HL-60 (cell line): ENCODE measurements around the gene GFY.

ENCODE experiments used
- DNase-seq, 2 experiments: peaks; one replicate each; pipeline ENCODE4 v3.0.0-alpha.2; 2010 to 2020; ENCODE audit warnings: low read depth in 1 of 2, low spot score in 1 of 2
- H3K27ac ChIP-seq: fragments of 250-450 bp; sonication (Bioruptor Pico); replicated peaks from 2 replicates; pipeline ENCODE4 v1.5.1; 2020; ENCODE audit warnings: mild to moderate bottlenecking, moderate library complexity
- H3K27me3 ChIP-seq: fragments of 250-450 bp; sonication (Bioruptor Pico); 2 replicates; pipeline ENCODE4 v1.5.1; 2021; ENCODE audit warnings: mild to moderate bottlenecking, moderate library complexity; ENCODE audit not compliant: insufficient read depth, poor library complexity, severe bottlenecking
- H3K4me3 ChIP-seq: replicated peaks from 2 replicates; pipeline ENCODE4 v1.5.1; 2011; ENCODE audit warnings: mild to moderate bottlenecking, control low read depth, low read length; ENCODE audit not compliant: insufficient read depth
- GABPA ChIP-seq: IDR thresholded peaks from 2 replicates; pipeline ENCODE4 v1.6.1; 2012; ENCODE audit warnings: low read depth
- POLR2AphosphoS5 ChIP-seq: IDR thresholded peaks from 2 replicates; pipeline ENCODE4 v1.6.1; 2012; ENCODE audit warnings: low read depth
- SPI1 ChIP-seq: IDR thresholded peaks from 2 replicates; pipeline ENCODE4 v1.6.1; 2012; ENCODE audit warnings: low read depth, mild to moderate bottlenecking, borderline replicate concordance
- TF ChIP-seq, protein P1 (sequence below): IDR thresholded peaks from one replicate; pipeline ENCODE4 v1.5.1; 2011; ENCODE audit warnings: low read length, control low read depth, inconsistent platforms; ENCODE audit not compliant: insufficient read depth
- TF ChIP-seq, protein P2 (sequence below): IDR thresholded peaks from 2 replicates; pipeline ENCODE4 v1.6.1; 2012; ENCODE audit warnings: low read depth; ENCODE audit not compliant: insufficient replicate concordance

GFY gene

DNA sequence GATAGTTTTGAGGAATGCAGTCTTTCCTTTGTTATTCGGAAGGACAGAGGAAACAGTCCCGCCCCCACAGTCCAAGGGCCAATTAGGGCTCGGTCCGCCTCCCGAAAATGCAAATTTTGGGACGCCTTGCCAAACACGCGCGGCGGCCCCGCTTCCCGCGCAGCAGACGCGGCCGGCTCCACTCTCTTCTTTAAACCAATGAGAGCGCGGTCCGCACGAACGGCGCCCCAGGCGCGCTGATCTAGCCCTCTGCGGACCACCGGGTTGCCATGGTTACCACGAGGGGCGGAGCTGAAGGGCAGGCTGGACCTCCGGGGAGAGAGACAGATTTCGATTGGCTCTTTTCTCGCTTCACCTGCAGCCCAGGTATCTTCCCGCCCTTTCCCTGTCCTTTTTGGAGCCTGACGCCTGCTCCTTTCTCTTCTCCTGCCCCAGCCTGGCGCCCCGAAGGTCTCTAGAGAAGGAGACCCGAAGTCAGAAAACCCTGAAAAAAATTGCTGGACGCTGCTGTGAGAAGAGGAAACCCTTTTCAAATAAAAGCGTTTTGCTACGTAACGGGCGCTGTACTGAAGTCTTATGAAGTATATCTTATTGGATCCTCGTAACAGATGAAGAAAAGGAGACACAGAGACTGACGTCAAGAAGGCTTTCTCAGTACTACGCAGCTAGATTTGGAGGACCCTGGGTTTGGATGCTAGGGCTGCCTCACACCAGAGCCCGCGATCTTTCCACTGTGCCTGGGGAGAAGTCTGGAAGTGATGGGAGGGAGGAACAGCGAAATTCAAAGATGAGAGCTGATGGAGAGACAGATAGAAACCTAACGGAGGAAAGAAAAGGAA is 3.9 kb upstream of the GFY start:
- no peak for TF ChIP-seq SPI1
- H3K4me3 ChIP-seq: no peak overlapping the region
- peak in 1 of 2 experiments; percentile 52 for DNase-seq
- H3K27me3 ChIP-seq: peaks cover 59% of the 10 kb centered on the region
- no peak overlapping the region for H3K27ac ChIP-seq

DNA sequence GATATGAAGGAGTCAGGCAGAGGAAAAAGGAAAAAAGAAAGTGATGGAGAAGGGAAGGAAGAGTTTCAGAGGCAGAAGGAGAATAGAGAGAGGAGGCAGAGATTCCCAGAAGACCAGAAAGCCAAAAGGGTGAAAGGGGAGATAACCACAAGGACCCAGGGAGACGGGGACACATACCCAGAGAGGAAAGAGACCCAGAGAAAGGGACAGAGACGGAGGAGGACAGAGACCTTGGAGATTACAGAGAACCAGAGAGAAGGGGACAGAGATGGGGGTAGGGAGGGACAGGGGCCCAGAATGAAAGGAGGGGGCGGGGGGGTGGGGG is 3.3 kb upstream of the GFY start:
- peaks cover 65% of the 10 kb centered on the region for H3K27me3 ChIP-seq
- no peak for DNase-seq
- H3K27ac ChIP-seq: no peak overlapping the region
- no peak overlapping the region for H3K4me3 ChIP-seq
- TF ChIP-seq, protein P1, sequence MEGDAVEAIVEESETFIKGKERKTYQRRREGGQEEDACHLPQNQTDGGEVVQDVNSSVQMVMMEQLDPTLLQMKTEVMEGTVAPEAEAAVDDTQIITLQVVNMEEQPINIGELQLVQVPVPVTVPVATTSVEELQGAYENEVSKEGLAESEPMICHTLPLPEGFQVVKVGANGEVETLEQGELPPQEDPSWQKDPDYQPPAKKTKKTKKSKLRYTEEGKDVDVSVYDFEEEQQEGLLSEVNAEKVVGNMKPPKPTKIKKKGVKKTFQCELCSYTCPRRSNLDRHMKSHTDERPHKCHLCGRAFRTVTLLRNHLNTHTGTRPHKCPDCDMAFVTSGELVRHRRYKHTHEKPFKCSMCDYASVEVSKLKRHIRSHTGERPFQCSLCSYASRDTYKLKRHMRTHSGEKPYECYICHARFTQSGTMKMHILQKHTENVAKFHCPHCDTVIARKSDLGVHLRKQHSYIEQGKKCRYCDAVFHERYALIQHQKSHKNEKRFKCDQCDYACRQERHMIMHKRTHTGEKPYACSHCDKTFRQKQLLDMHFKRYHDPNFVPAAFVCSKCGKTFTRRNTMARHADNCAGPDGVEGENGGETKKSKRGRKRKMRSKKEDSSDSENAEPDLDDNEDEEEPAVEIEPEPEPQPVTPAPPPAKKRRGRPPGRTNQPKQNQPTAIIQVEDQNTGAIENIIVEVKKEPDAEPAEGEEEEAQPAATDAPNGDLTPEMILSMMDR: no peak
- no peak for TF ChIP-seq SPI1
- TF ChIP-seq GABPA: no peak
- no peak for TF ChIP-seq POLR2AphosphoS5
- TF ChIP-seq, protein P2, sequence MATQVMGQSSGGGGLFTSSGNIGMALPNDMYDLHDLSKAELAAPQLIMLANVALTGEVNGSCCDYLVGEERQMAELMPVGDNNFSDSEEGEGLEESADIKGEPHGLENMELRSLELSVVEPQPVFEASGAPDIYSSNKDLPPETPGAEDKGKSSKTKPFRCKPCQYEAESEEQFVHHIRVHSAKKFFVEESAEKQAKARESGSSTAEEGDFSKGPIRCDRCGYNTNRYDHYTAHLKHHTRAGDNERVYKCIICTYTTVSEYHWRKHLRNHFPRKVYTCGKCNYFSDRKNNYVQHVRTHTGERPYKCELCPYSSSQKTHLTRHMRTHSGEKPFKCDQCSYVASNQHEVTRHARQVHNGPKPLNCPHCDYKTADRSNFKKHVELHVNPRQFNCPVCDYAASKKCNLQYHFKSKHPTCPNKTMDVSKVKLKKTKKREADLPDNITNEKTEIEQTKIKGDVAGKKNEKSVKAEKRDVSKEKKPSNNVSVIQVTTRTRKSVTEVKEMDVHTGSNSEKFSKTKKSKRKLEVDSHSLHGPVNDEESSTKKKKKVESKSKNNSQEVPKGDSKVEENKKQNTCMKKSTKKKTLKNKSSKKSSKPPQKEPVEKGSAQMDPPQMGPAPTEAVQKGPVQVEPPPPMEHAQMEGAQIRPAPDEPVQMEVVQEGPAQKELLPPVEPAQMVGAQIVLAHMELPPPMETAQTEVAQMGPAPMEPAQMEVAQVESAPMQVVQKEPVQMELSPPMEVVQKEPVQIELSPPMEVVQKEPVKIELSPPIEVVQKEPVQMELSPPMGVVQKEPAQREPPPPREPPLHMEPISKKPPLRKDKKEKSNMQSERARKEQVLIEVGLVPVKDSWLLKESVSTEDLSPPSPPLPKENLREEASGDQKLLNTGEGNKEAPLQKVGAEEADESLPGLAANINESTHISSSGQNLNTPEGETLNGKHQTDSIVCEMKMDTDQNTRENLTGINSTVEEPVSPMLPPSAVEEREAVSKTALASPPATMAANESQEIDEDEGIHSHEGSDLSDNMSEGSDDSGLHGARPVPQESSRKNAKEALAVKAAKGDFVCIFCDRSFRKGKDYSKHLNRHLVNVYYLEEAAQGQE: no peak

DNA sequence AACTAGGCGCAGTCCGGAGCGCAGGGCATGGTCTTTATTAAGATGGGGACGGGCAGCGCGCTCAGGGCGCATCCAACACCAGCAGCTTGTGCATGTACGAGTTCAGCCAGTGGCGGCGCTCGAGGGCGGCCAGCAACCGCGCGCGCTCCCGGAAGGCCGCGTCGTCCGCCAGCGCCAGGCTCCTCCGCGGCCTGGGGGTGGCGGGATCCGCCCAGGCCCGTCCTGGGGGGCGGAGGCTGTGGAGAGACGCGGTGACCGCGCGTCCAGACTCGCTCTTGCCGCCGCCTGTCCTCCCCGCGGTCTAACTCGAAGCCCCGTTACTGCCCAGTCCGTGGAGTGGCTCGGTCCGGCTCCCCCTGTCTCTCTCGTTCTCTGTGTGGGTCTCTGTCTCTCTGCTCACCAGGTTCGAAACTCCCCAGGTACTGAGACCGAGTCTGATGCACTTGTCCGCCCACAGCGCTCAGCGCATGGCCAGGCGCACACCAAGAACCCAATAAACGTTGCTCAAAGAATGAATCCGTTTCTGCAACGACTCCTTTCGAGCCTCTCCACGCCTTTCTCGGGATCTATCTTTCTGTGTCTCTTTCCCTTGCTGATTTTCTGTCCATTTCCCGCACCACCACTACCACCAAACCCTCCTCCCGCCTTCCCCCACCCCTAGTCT is 2.6 kb upstream of the GFY start:
- DNase-seq: peak in 1 of 2 experiments; percentile 51
- Histone ChIP-seq H3K4me3 (0 out of 2 replicates have a peak overlapping the region, but pooled peaks have one; percentile 7), H3K27me3 (peaks cover 70% of the 10 kb centered on the region), H3K27ac (no peak overlapping the region)
- TF ChIP-seq GABPA: no peak
- TF ChIP-seq SPI1: no peak
- TF ChIP-seq, protein P1: peak; percentile 28
- TF ChIP-seq POLR2AphosphoS5: no peak
- TF ChIP-seq, protein P2: no peak

DNA sequence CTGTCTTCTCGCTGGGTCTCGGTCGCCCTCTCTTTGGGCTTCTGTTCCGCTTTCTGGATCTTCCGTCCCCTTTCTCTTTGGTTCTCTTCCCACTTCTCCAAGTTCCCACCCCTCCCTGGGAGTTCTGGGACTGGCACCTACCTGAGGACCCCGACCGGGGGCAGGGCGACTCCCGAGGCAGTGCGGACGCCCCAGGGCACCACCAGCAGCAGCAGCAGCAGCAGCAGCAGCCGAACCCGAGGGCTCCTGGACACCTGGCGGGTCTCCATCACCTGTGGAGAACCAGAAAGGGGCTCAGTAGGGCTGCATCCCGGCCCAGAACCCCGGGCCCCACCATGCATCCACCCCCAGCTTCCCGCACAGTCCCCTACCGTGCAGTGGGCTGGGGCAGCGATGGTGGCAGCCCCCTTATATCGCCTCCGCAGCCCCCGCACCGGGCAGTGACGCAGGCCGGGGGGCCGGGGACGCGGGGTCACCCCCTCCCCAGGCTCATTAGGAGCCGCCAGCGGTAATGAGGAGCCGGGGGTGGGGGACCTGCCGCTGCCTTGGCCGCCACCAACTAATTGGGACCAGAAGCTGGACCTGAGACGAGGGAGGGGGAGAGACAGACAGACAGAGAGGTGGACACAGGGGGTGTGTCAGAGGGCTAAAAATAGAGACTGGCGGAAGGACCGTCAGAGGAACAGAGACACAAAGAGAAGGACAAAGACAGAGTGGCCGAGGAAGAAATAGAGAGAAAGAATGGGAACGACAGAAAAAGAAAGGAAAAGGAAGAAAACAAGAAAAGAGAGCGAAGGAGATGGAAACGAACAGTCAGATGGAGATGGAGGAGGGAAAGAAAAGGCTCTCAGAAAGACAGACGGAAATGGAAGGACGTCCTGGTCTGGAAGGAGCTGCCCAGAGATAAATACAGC is 1.9 kb upstream of the GFY start, which contains the start of gene PTH2:
PTH2 (minus strand) TSS at position 371 of the 914 bp plus-strand sequence; CDS start at position 269, 102 bp downstream.
- TF ChIP-seq POLR2AphosphoS5 (no peak), SPI1 (peak; percentile 37; the same call in 1 of the 2 replicates), GABPA (no peak)
- TF ChIP-seq, protein P1: no peak
- TF ChIP-seq, protein P2: no peak
- no peak for DNase-seq
- Histone ChIP-seq H3K4me3 (0 out of 2 replicates have a peak within 1 kb of the TSS, but pooled peaks have one; percentile 7), H3K27ac (no peak within 1 kb of the TSS), H3K27me3 (peaks cover 74% of the 10 kb centered on the region)
